Measurements from ENCODE around the gene NAXD. TPM values are rescaled to one million over a fixed set of nuclear protein-coding genes. Genes with fewer than 3 reads are reported as not detected.

The NAXD gene
- total and polyA plus RNA-seq, 2 of the 4 experiments (the other 2 are of a cell fraction) = 10.2 to 27.2 TPM

DNA sequence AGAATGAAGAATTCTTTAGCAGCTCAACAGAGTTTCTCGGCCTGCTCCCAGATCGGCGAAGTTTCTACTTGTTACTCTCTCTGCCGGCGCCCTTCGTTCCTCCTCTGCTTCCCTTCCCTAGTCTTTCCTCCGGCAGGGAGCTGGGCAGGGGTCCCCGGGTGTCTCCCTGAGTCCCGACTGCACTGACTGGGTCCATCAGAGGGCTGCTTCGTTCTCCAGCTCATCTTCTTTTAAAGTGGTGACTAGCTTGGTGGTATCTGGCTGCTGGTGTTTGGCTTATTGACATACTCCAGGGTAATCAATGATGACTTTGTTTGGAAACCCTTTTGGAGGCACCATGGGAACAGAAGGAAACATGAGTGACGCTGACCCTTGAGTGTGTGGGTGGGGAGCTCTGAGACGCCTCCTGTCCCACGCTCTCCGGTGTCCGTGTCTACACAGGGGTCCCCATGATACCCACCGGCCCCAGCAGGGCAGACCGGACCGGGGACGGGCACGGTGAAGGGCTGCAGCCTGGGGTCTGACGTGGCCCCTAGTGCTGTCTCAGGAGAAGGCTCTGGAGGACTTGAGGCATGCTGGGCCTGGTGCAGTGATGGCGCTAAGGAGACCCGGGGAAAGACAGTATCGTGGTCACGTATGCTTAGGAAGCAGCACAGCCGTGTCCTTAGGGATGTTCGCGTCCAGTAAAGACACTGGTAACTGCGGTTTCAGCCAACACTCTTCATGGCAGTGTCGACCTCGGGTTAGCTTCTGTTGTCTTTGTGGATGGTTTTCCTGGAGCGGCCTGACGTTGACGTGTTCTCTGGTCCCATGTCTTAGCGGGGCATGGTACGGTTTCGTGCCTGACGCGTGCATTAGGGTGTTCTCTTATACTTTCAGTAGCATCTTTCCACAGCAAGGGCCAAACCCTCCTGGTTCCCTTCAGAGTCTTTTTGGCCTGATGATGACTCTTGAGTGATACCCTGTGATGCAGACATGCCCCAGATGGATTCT is 23.8 kb downstream of the NAXD start:
- Histone ChIP-seq H3K27ac (ENCODE audit: insufficient read depth, low read length) (no peak overlapping the region), H2AFZ (replicated peaks; ENCODE audit: low read length, poor library complexity) (peak overlapping the region; percentile 10), H3K23ac (ENCODE audit: low read depth, low read length) (no peak overlapping the region), H3K14ac (replicated peaks; ENCODE audit: low read depth, low read length) (no peak overlapping the region), H3K18ac (ENCODE audit: low read depth, low read length) (no peak overlapping the region), H4K5ac (ENCODE audit: low read depth, low read length) (no peak overlapping the region), H4K91ac (ENCODE audit: insufficient read depth, low read depth, low read length) (no peak overlapping the region), H3K4me1 (ENCODE audit: control insufficient read depth, insufficient read depth, low read length) (peaks cover 2% of the 10 kb centered on the region; the same call in 1 of the 2 replicates), H2BK120ac (ENCODE audit: low read depth, low read length) (no peak overlapping the region), H4K8ac (ENCODE audit: low read depth in 2 of 2, low read length in 2 of 2) (no peak overlapping the region), H3K79me1 (ENCODE audit: low read depth in 1 of 2, low read length in 2 of 2) (peaks cover 10 to 44% of the 10 kb centered on the region in 2 experiments), H2BK15ac (ENCODE audit: low read depth, low read length) (no peak overlapping the region), H3K9ac (ENCODE audit: low read depth, low read length) (no peak overlapping the region), H2AK9ac (replicated peaks; ENCODE audit: low read depth, low read length, poor library complexity) (no peak overlapping the region), H2BK20ac (ENCODE audit: low read depth, low read length) (no peak overlapping the region), H3K4ac (ENCODE audit: low read depth, low read length) (no peak overlapping the region), H3K56ac (ENCODE audit: extremely low read depth, insufficient read depth, low read length) (no peak overlapping the region), H3K36me3 (ENCODE audit: control insufficient read depth, insufficient read depth, low read length) (peaks cover 88% of the 10 kb centered on the region), H3K27me3 (ENCODE audit: control insufficient read depth, insufficient read depth, low read length) (no peaks in the 10 kb centered on the region), H2BK5ac (ENCODE audit: low read depth, low read length, poor library complexity, severe bottlenecking) (no peak overlapping the region), H2AK5ac (ENCODE audit: low read depth, low read length) (no peak overlapping the region), H4K20me1 (ENCODE audit: insufficient read depth, low read length) (peaks cover 40% of the 10 kb centered on the region), H3K9me3 (ENCODE audit: control insufficient read depth, insufficient read depth, low read length) (no peaks in the 10 kb centered on the region), H3K9me1 (ENCODE audit: insufficient read depth, low read length) (peaks cover 21% of the 10 kb centered on the region), H3K4me3 (ENCODE audit: insufficient read depth, low read depth, low read length) (no peak overlapping the region), H3K4me2 (ENCODE audit: low read depth, low read length) (no peak overlapping the region)
- WGBS, 2 experiments (ENCODE audit: extremely low coverage in 2 of 2, insufficient read length in 1 of 2) = 90% methylated on average over 17 of the region's 39 CpGs; no CpG with 5 or more reads in 1 of the 2 experiments
- ChIA-PET CTCF (interaction anchor here (0.6 kb wide), 1 partner anchor 1411 kb away, joined by 4 read pairs; no protein-coding TSS in a partner anchor), POLR2A (ENCODE audit: unreplicated experiment) (no interaction called here)
- dilution Hi-C loops (cut with HindIII; ENCODE audit: low sequenced_read_pairs, unreplicated experiment) (no loop called here), in situ Hi-C loops (cut with MboI; ENCODE audit: low sequenced_read_pairs) (no loop called here), intact Hi-C loops (cut with micrococcal nuclease) (no loop called here)
- DNase-seq = no peak
- no TSS peak for BruUV-seq (replicated peaks)
- no peak for ATAC-seq (ENCODE audit: low read depth)
- no peak for TF ChIP-seq RFX5 (IDR thresholded peaks at IDR 0.05; ENCODE audit: low read depth, low read length)
- no peak for TF ChIP-seq CHD1 (IDR thresholded peaks at IDR 0.05; ENCODE audit: low read depth, low read length)
- TF ChIP-seq BHLHE40 (IDR thresholded peaks at IDR 0.05; ENCODE audit: low read depth, low read length) = no peak
- no peak for TF ChIP-seq MAZ (IDR thresholded peaks at IDR 0.05; ENCODE audit: borderline replicate concordance, low read depth, low read length)
- no peak for TF ChIP-seq SMC3 (IDR thresholded peaks at IDR 0.05; ENCODE audit: low read depth, low read length)
- no peak for TF ChIP-seq CEBPB (IDR thresholded peaks at IDR 0.05; ENCODE audit: low read depth, low read length)
- no peak for TF ChIP-seq USF2 (IDR thresholded peaks at IDR 0.05; ENCODE audit: low read depth, low read length)
- TF ChIP-seq POLR2A (IDR thresholded peaks at IDR 0.05; ENCODE audit: low read depth, low read length) = no peak
- TF ChIP-seq, protein P1, sequence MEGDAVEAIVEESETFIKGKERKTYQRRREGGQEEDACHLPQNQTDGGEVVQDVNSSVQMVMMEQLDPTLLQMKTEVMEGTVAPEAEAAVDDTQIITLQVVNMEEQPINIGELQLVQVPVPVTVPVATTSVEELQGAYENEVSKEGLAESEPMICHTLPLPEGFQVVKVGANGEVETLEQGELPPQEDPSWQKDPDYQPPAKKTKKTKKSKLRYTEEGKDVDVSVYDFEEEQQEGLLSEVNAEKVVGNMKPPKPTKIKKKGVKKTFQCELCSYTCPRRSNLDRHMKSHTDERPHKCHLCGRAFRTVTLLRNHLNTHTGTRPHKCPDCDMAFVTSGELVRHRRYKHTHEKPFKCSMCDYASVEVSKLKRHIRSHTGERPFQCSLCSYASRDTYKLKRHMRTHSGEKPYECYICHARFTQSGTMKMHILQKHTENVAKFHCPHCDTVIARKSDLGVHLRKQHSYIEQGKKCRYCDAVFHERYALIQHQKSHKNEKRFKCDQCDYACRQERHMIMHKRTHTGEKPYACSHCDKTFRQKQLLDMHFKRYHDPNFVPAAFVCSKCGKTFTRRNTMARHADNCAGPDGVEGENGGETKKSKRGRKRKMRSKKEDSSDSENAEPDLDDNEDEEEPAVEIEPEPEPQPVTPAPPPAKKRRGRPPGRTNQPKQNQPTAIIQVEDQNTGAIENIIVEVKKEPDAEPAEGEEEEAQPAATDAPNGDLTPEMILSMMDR (conservative IDR thresholded peaks at IDR 0.05; ENCODE audit: low read depth, low read length) = no peak
- TF ChIP-seq RCOR1 (IDR thresholded peaks at IDR 0.05; ENCODE audit: insufficient replicate concordance, low read length) = no peak
- TF ChIP-seq MAFK (IDR thresholded peaks at IDR 0.05; ENCODE audit: low read depth, low read length) = no peak
- no peak for TF ChIP-seq NFE2L2 (IDR thresholded peaks at IDR 0.05; ENCODE audit: low read depth, low read length)
- TF ChIP-seq MXI1 (IDR thresholded peaks at IDR 0.05; ENCODE audit: borderline replicate concordance, low read depth, low read length) = no peak
- TF ChIP-seq RAD21 (IDR thresholded peaks at IDR 0.05; ENCODE audit: low read length) = no peak
- no peak for TF ChIP-seq FOS (IDR thresholded peaks at IDR 0.05; ENCODE audit: low read depth, low read length)
